Endothelial cell of umbilical vein (primary cell): Measurements from ENCODE around the gene RTBDN. TPM values are rescaled to one million over a fixed set of nuclear protein-coding genes. Genes with fewer than 3 reads are reported as not detected.

Experiments
- BruUV-seq: library from RNA; stranded (reverse); fragments of 400-500 nt; replicated peaks from 2 replicates; lab custom pipeline; 2021; lab: Mats Ljungman, UMichigan
- CTCF ChIA-PET: fragments of 300-600, 350-600 bp; sonication (Branson Sonifier 250); formaldehyde crosslinking; loops from one replicate; lab custom pipeline; 2021; ENCODE audit warnings: antibody characterized with exemption, inconsistent platforms; lab: Charles Lee
- POLR2A ChIA-PET: fragments of 300-600, 350-600 bp; sonication (Branson Sonifier 250); formaldehyde crosslinking; loops from one replicate; lab custom pipeline; 2021; ENCODE audit warnings: antibody characterized with exemption, inconsistent platforms; lab: Charles Lee
- DNase-seq: peaks from one replicate; pipeline ENCODE4 v3.0.0-alpha.2; 2011; ENCODE audit warnings: low read depth, low spot score
- FAIRE-seq: peaks from 2 replicates; lab custom pipeline; 2011; peaks lifted over from hg19 to GRCh38; lab: Jason Lieb, UNC
- H2AFZ ChIP-seq: 2 replicates; pipeline ENCODE4 v1.6.0; 2012; ENCODE audit warnings: low read depth, low read length, control low read depth, inconsistent platforms
- H3K27ac ChIP-seq: 2 replicates; pipeline ENCODE4 v1.5.1; 2011; ENCODE audit warnings: low read depth, mild to moderate bottlenecking, control low read depth, low read length, moderate library complexity; ENCODE audit not compliant: insufficient read depth
- H3K27me3 ChIP-seq, 2 experiments: 2 replicates each; pipeline versions ENCODE4 v1.6.0 to v1.6.1; 2011; ENCODE audit warnings: low read length in 2 of 2, mixed read lengths in 1 of 2; ENCODE audit not compliant: control insufficient read depth in 2 of 2, insufficient read depth in 2 of 2
- H3K36me3 ChIP-seq, 2 experiments: 2 replicates in 1 of 2; 3 replicates in 1 of 2; pipeline ENCODE4 v1.5.1; 2011; ENCODE audit warnings: low read length in 2 of 2, mild to moderate bottlenecking in 1 of 2, moderate library complexity in 1 of 2; ENCODE audit not compliant: control insufficient read depth in 2 of 2, insufficient read depth in 2 of 2; ENCODE audit errors: extremely low read depth in 1 of 2
- H3K4me1 ChIP-seq: 3 replicates; pipeline ENCODE4 v1.5.1; 2011; ENCODE audit warnings: mild to moderate bottlenecking, low read length; ENCODE audit not compliant: control insufficient read depth, insufficient read depth; ENCODE audit errors: extremely low read depth
- H3K4me2 ChIP-seq: 2 replicates; pipeline ENCODE4 v1.6.1; 2011; ENCODE audit warnings: low read length, control low read depth, mixed read lengths; ENCODE audit not compliant: insufficient read depth
- H3K4me3 ChIP-seq, 3 experiments: fragments of 200-600 bp in 1 of 3; sonication (generic), shearing (Covaris generic) in 1 of 3; replicated peaks in 1 of 3; 2 replicates each; pipeline ENCODE4 v1.5.1; 2011 to 2016; ENCODE audit warnings: control low read depth in 3 of 3, low read length in 3 of 3, mild to moderate bottlenecking in 2 of 3, inconsistent platforms in 1 of 3, low read depth in 1 of 3, moderate library complexity in 1 of 3; ENCODE audit not compliant: insufficient read depth in 1 of 3
- H3K79me2 ChIP-seq: 2 replicates; pipeline ENCODE4 v1.6.0; 2012; ENCODE audit warnings: low read length, inconsistent platforms; ENCODE audit not compliant: control insufficient read depth, insufficient read depth
- H3K9ac ChIP-seq: replicated peaks from 2 replicates; pipeline ENCODE3; 2011; ENCODE audit warnings: low read length, control low read depth; ENCODE audit not compliant: insufficient read depth; ENCODE audit errors: extremely low read depth
- H3K9me1 ChIP-seq: replicated peaks from 3 replicates; pipeline ENCODE4 v1.6.0; 2011; ENCODE audit warnings: mild to moderate bottlenecking, low read length; ENCODE audit not compliant: control insufficient read depth, insufficient read depth; ENCODE audit errors: extremely low read depth
- H3K9me3 ChIP-seq: replicated peaks from 2 replicates; pipeline ENCODE4 v1.5.1; 2012; ENCODE audit warnings: low read length, inconsistent platforms; ENCODE audit not compliant: control insufficient read depth, insufficient read depth
- H4K20me1 ChIP-seq: replicated peaks from 2 replicates; pipeline ENCODE3; 2011; ENCODE audit warnings: mild to moderate bottlenecking, low read length; ENCODE audit not compliant: control insufficient read depth, insufficient read depth; ENCODE audit errors: extremely low read depth
- CTCF ChIP-seq, 2 donors: IDR thresholded peaks; 1 replicate in 1 of 2; 2 replicates in 1 of 2; pipeline ENCODE4 v1.5.1; 2011; ENCODE audit warnings: low read length in 2 of 2, mild to moderate bottlenecking in 2 of 2, moderate library complexity in 2 of 2, control low read depth in 1 of 2, inconsistent platforms in 1 of 2, low read depth in 1 of 2; ENCODE audit not compliant: insufficient read depth in 1 of 2; ENCODE audit errors: extremely low read depth in 1 of 2
- EZH2 ChIP-seq: IDR thresholded peaks from 2 replicates; pipeline ENCODE4 v1.6.1; 2012; ENCODE audit warnings: borderline replicate concordance, low read depth, mild to moderate bottlenecking, moderate library complexity, low read length, inconsistent platforms; ENCODE audit not compliant: severe bottlenecking
- FOS ChIP-seq: IDR thresholded peaks from 2 replicates; pipeline ENCODE4 v1.6.1; 2011; ENCODE audit warnings: mild to moderate bottlenecking, low read length, moderate library complexity, borderline replicate concordance; ENCODE audit not compliant: insufficient read depth
- GATA2 ChIP-seq: IDR thresholded peaks from 2 replicates; pipeline ENCODE4 v1.7.0; 2011; ENCODE audit warnings: low read depth, mild to moderate bottlenecking, moderate library complexity, mixed read lengths, low read length; ENCODE audit not compliant: insufficient read length, insufficient read depth
- JUN ChIP-seq: IDR thresholded peaks from 2 replicates; pipeline ENCODE4 v1.6.1; 2011; ENCODE audit warnings: borderline replicate concordance, low read depth; ENCODE audit not compliant: insufficient read length, insufficient read depth
- MAX ChIP-seq: IDR thresholded peaks from 2 replicates; pipeline ENCODE4 v1.6.1; 2011; ENCODE audit not compliant: insufficient read depth, insufficient read length
- MYC ChIP-seq: IDR thresholded peaks from one replicate; pipeline ENCODE4 v1.6.1; 2011; ENCODE audit warnings: mild to moderate bottlenecking, low read depth, low read length
- POLR2A ChIP-seq: IDR thresholded peaks from 2 replicates; pipeline ENCODE4 v1.6.1; 2012; ENCODE audit warnings: low read depth, mild to moderate bottlenecking, control low read depth, low read length
- POLR2AphosphoS5 ChIP-seq: IDR thresholded peaks from 2 replicates; pipeline ENCODE4 v1.6.1; 2012; ENCODE audit warnings: low read depth, mild to moderate bottlenecking, control low read depth, low read length, moderate library complexity; ENCODE audit not compliant: insufficient read depth
- dilution Hi-C: fragments of 300-500 bp; cut with MboI; formaldehyde crosslinking; loops from one replicate; pipeline ENCODE4 v1.15.0; 2019; ENCODE audit warnings: low sequenced_read_pairs; ENCODE audit not compliant: extremely low pct_ligation_motif_present
- intact Hi-C: fragments of 100-400 bp; cut with micrococcal nuclease; formaldehyde crosslinking; loops from one replicate; pipeline ENCODE4 v1.10.0; 2022
- polyA plus RNA-seq, 4 experiments: library from polyadenylated mRNA; depleted of rRNA in 3 of 4; stranded (reverse) in 3 of 4; unstranded in 1 of 4; fragments of >200 nt; gene quantifications; 2 replicates each; pipeline versions ENCODE4 v1.2.1 to v1.2.3, GENCODE V29; 2011 to 2012; ENCODE audit warnings: missing spikeins in 1 of 4
- total RNA-seq: library from RNA; stranded (reverse); gene quantifications from 2 replicates; pipeline ENCODE4 v1.2.3, GENCODE V29; 2021

RTBDN gene
- total and polyA plus RNA-seq, 2 donors (not counting 3 experiments of a cell fraction or from before 2014, with no cell fraction given) = not detected

- no peaks in the 10 kb centered on the region for H3K9me3 ChIP-seq
- no peak overlapping the region for H3K9ac ChIP-seq
- intact Hi-C loops (no loop called here), dilution Hi-C loops (no loop called here)
- H3K4me1 ChIP-seq = no peaks in the 10 kb centered on the region
- no peak overlapping the region for H2AFZ ChIP-seq
- H3K9me1 ChIP-seq = no peaks in the 10 kb centered on the region
- no peaks in the 10 kb centered on the region for H3K79me2 ChIP-seq
- POLR2A ChIA-PET = no interaction called here
- no peak overlapping the region for H3K4me3 ChIP-seq
- BruUV-seq = no TSS peak
- DNase-seq = no peak
- no peak for TF ChIP-seq CTCF (IDR thresholded peaks at IDR 0.05; ENCODE audit: extremely low read depth in 1 of 2, insufficient read depth in 1 of 2, low read depth in 1 of 2, low read length in 2 of 2)
- TF ChIP-seq MAX = no peak
- TF ChIP-seq MYC = no peak
- no peak for TF ChIP-seq EZH2
- TF ChIP-seq JUN = no peak
- TF ChIP-seq FOS = no peak
- no peak for TF ChIP-seq POLR2A
- no peak for TF ChIP-seq GATA2
- no peak for TF ChIP-seq POLR2AphosphoS5
- no peak for FAIRE-seq
- CTCF ChIA-PET = interaction anchor here (0.6 to 1.8 kb wide), 6 partner anchors 9 to 75 kb away, joined by 3 to 18 read pairs (median 4); no protein-coding TSS in a partner anchor
- no peaks in the 10 kb centered on the region for H3K36me3 ChIP-seq
- no peaks in the 10 kb centered on the region for H4K20me1 ChIP-seq
- H3K27me3 ChIP-seq = peaks cover 59 to 72% of the 10 kb centered on the region in 2 experiments
- no peak overlapping the region for H3K27ac ChIP-seq
- no peak overlapping the region for H3K4me2 ChIP-seq
Observed at GRCh38 chr19:12837225-12837624, 2.8 kb upstream of the RTBDN start.
